Prostate gland (tissue), 2 donors: Measurements from ENCODE around the gene SENP8. TPM values are rescaled to one million over a fixed set of nuclear protein-coding genes. Genes with fewer than 3 reads are reported as not detected.
"Not testable (repeated sequence)": the region's sequence is repeated elsewhere in the genome, so short reads cannot be mapped to it uniquely, and the experiment has no call there.

ENCODE experiments used
- DNase-seq: peaks from one replicate; pipeline ENCODE4 v3.0.0-alpha.2; 2019; ENCODE audit warnings: low spot score
- H3K27ac ChIP-seq, 2 donors: fragments of 200-600 bp; sonication (generic); 2 replicates each; pipeline ENCODE4 v1.5.1; 2017 to 2019
- H3K27me3 ChIP-seq: fragments of 200-600 bp; sonication (generic); replicated peaks from 2 replicates; pipeline ENCODE4 v1.5.1; 2019; ENCODE audit not compliant: insufficient read depth
- H3K36me3 ChIP-seq, 2 donors: fragments of 200-600 bp; sonication (generic); 1 replicate in 1 of 2; 2 replicates in 1 of 2; pipeline versions ENCODE4 v1.5.1 to v1.8.1; 2017 to 2019
- H3K4me1 ChIP-seq: fragments of 200-600 bp; sonication (generic); replicated peaks from 2 replicates; pipeline ENCODE4 v1.5.1; 2019
- H3K4me3 ChIP-seq, 2 donors: fragments of 200-600 bp; sonication (generic); 2 replicates each; pipeline ENCODE4 v1.5.1; 2017 to 2019
- H3K9me3 ChIP-seq: fragments of 200-600 bp; sonication (generic); 2 replicates; pipeline ENCODE4 v1.5.1; 2017
- POLR2A ChIP-seq: fragments of 450-650 bp; IDR thresholded peaks from one replicate; pipeline ENCODE4 v1.6.1; 2016; ENCODE audit warnings: antibody characterized with exemption, mild to moderate bottlenecking
- POLR2AphosphoS5 ChIP-seq: sonication (generic); formaldehyde crosslinking; IDR thresholded peaks from one replicate; pipeline ENCODE4 v1.6.1; 2017; ENCODE audit warnings: antibody characterized with exemption
- WGBS: methylation state at CpG from one replicate; pipeline ENCODE4 v1.1.5; 2018; 5-methylcytosine and 5-hydroxymethylcytosine counted together
- intact Hi-C: fragments of 100-400 bp; cut with DNase I; formaldehyde crosslinking; loops from one replicate; pipeline ENCODE4 v1.14.2; 2022
- total RNA-seq, 2 donors: library from RNA; depleted of rRNA; stranded (reverse); fragments of >200 nt; gene quantifications; one replicate each; pipeline ENCODE4 v1.1.0, GENCODE V29; 2016
- TF ChIP-seq, protein P1 (sequence below), 4 experiments: fragments of 200-600 bp in 2 of 4; fragments of 450-650 bp in 2 of 4; sonication (generic) in 2 of 4; IDR thresholded peaks; 1 replicate in 3 of 4; 2 replicates in 1 of 4; pipeline ENCODE4 v1.5.1; 2016 to 2019; ENCODE audit warnings: antibody characterized with exemption in 4 of 4, mild to moderate bottlenecking in 2 of 4, moderate library complexity in 2 of 4

The SENP8 gene
- total RNA-seq, 2 donors from 2014 or later: 3.3 to 5.9 TPM

DNA sequence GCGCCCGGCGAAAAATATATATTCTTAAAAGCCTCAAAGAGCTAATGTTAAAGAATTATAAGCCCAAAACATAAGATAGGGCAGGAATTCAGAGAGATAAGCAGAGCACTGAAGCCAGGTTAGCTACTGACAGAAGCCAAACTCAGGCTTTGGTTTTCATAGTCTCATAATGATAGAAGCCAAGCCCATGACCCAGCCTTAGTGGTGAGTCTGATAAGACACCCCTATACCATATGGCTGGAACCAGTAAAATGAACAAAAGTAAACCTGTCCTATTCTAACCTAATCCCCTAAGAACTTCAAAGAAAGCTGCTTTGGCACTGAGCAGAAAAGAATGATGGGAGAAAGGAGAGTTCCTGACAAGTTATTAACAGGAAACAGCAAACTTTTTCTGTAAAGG, 26.2 kb upstream of the SENP8 start:
- H3K4me1 ChIP-seq: no peaks in the 10 kb centered on the region
- H3K9me3 ChIP-seq: no peaks in the 10 kb centered on the region
- no peak for DNase-seq
- H3K36me3 ChIP-seq: no peaks in the 10 kb centered on the region
- TF ChIP-seq, protein P1, sequence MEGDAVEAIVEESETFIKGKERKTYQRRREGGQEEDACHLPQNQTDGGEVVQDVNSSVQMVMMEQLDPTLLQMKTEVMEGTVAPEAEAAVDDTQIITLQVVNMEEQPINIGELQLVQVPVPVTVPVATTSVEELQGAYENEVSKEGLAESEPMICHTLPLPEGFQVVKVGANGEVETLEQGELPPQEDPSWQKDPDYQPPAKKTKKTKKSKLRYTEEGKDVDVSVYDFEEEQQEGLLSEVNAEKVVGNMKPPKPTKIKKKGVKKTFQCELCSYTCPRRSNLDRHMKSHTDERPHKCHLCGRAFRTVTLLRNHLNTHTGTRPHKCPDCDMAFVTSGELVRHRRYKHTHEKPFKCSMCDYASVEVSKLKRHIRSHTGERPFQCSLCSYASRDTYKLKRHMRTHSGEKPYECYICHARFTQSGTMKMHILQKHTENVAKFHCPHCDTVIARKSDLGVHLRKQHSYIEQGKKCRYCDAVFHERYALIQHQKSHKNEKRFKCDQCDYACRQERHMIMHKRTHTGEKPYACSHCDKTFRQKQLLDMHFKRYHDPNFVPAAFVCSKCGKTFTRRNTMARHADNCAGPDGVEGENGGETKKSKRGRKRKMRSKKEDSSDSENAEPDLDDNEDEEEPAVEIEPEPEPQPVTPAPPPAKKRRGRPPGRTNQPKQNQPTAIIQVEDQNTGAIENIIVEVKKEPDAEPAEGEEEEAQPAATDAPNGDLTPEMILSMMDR (IDR thresholded peaks at IDR 0.05): no peak
- TF ChIP-seq POLR2A: no peak
- no peak for TF ChIP-seq POLR2AphosphoS5
- H3K4me3 ChIP-seq: no peak overlapping the region
- WGBS: 100% methylated on average over 3 of the region's 3 CpGs
- no peak overlapping the region for H3K27ac ChIP-seq
- H3K27me3 ChIP-seq: no peaks in the 10 kb centered on the region
- intact Hi-C loops: no loop called here

DNA sequence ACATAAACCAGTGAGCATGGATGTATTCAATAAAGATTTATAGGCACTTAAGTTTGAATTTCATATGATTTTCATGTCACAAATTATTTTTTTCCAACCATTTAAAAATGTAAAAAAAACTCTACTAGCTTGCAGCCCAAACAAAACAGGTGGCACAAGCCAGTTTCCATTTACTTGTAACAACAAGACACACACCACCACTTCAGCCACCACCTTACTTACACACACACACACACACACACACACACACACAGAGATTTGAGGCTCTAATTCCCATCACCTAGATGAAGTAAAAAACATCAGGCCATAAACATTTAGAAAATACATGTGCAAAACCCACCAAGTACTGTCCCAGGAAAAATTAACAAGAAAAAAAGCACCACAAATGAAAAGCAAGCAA, 25.5 kb upstream of the SENP8 start:
- Histone ChIP-seq H3K36me3 (no peaks in the 10 kb centered on the region), H3K9me3 (no peaks in the 10 kb centered on the region), H3K4me3 (no peak overlapping the region), H3K27ac (no peak overlapping the region), H3K4me1 (no peaks in the 10 kb centered on the region), H3K27me3 (no peaks in the 10 kb centered on the region)
- intact Hi-C loops: no loop called here
- TF ChIP-seq, protein P1 (IDR thresholded peaks at IDR 0.05): no peak
- TF ChIP-seq POLR2A (no peak), POLR2AphosphoS5 (no peak)
- no peak for DNase-seq

DNA sequence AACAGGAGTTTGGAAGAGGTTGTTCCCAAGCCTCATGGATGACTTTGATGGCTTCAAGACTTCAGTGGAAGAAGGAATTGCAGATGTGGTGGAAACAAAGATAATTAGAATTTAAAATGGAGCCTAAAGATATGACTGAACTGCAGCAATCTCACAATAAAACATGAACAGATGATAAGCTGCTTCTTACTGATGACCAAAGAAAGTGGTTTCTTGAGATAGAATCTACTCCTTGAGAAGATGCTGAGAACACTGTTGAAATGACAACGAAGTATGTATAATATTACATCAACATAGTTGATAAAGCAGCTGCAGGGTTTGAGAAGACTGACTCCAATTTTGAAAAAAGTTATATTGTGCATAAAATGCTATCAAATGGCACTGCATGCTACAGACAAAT, 21.4 kb upstream of the SENP8 start:
- no peaks in the 10 kb centered on the region for H3K4me1 ChIP-seq
- no peak for DNase-seq
- intact Hi-C loops: no loop called here
- H3K4me3 ChIP-seq: no peak overlapping the region
- H3K27ac ChIP-seq: no peak overlapping the region
- no peaks in the 10 kb centered on the region for H3K9me3 ChIP-seq
- no peak for TF ChIP-seq POLR2A
- TF ChIP-seq POLR2AphosphoS5: no peak
- TF ChIP-seq, protein P1 (IDR thresholded peaks at IDR 0.05): no peak
- WGBS: 100% methylated on average over 1 of the region's 1 CpG
- H3K27me3 ChIP-seq: no peaks in the 10 kb centered on the region
- no peaks in the 10 kb centered on the region for H3K36me3 ChIP-seq

DNA sequence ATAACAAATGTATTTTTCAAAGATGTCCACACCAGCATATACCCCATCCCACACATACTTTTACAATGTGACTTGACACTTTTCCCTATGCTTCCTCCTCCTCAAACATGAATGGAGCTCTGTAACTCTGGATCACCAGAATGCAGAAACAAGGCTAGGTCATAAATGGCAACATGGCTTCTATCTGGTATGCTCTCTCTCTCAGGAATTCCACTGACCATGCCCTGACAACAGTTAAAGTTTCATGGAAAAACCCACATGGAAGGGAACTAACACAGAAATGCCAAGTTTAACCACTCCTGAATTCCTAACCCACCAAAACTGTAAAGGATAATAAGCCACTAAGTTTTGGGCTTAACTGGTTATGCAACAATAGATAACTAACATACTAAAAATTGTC, 20.2 kb upstream of the SENP8 start:
- no peak overlapping the region for H3K4me3 ChIP-seq
- no peaks in the 10 kb centered on the region for H3K36me3 ChIP-seq
- H3K9me3 ChIP-seq: no peaks in the 10 kb centered on the region
- no peak for TF ChIP-seq POLR2A
- TF ChIP-seq, protein P1 (IDR thresholded peaks at IDR 0.05): no peak
- TF ChIP-seq POLR2AphosphoS5: no peak
- intact Hi-C loops: no loop called here
- no peak overlapping the region for H3K27ac ChIP-seq
- no peak for DNase-seq
- H3K4me1 ChIP-seq: no peaks in the 10 kb centered on the region
- no peaks in the 10 kb centered on the region for H3K27me3 ChIP-seq

DNA sequence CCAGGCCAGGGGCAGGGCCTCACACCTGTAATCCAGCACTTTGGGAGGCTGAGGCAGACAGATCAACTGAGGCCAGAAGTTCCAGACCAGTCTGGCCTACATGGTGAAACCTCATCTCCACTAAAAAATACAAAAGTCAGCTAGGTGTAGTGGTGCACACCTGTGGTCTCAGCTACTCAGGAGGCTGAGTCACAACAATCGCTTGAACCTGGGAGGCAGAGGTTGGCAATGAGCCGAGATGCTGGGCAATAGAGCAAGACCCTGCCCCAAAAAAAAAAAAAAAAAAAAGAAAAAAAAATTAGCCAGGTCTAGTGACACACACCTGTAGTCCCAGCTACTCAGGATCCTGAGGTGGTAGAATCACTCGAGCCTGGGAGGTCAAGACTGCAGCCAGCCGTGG, 19.0 kb upstream of the SENP8 start:
- TF ChIP-seq POLR2AphosphoS5 (no peak), POLR2A (no peak)
- TF ChIP-seq, protein P1 (IDR thresholded peaks at IDR 0.05): no peak
- H3K36me3 ChIP-seq: no peaks in the 10 kb centered on the region
- H3K4me1 ChIP-seq: no peaks in the 10 kb centered on the region
- no peak for DNase-seq
- 94% methylated on average over 4 of the region's 4 CpGs for WGBS
- no peaks in the 10 kb centered on the region for H3K27me3 ChIP-seq
- H3K9me3 ChIP-seq: no peaks in the 10 kb centered on the region
- intact Hi-C loops: no loop called here
- H3K27ac ChIP-seq: no peak overlapping the region
- no peak overlapping the region for H3K4me3 ChIP-seq

DNA sequence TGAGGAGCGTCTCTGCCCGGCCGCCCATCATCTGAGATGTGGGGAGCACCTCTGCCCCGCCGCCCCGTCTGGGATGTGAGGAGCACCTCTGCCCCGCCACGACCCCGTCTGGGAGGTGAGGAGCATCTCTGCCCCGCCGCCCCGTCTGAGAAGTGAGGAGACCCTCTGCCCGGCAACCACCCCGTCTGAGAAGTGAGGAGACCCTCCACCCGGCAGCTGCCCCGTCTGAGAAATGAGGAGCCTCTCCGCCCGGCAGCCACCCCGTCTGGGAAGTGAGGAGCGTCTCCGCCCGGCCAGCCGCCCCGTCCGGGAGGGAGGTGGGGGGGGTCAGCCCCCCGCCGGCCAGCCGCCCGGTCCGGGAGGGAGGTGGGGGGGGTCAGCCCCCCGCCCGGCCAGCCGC, 17.7 kb upstream of the SENP8 start:
- DNase-seq, H3K9me3 ChIP-seq, H3K4me3 ChIP-seq, H3K36me3 ChIP-seq, H3K27me3 ChIP-seq, H3K27ac ChIP-seq, intact Hi-C loops, H3K4me1 ChIP-seq: not testable (repeated sequence)
- WGBS: 100% methylated on average over 5 of the region's 33 CpGs
